Endothelial cell of umbilical vein (primary cell): ENCODE measurements around the gene CELA3A. TPM values are rescaled to one million over a fixed set of nuclear protein-coding genes. Genes with fewer than 3 reads are reported as not detected.

ENCODE experiments used
- BruUV-seq: library from RNA; stranded (reverse); fragments of 400-500 nt; replicated peaks from 2 replicates; lab custom pipeline; 2021; lab: Mats Ljungman, UMichigan
- CTCF ChIA-PET: fragments of 300-600, 350-600 bp; sonication (Branson Sonifier 250); formaldehyde crosslinking; loops from one replicate; lab custom pipeline; 2021; ENCODE audit warnings: antibody characterized with exemption, inconsistent platforms; lab: Charles Lee
- POLR2A ChIA-PET: fragments of 300-600, 350-600 bp; sonication (Branson Sonifier 250); formaldehyde crosslinking; loops from one replicate; lab custom pipeline; 2021; ENCODE audit warnings: antibody characterized with exemption, inconsistent platforms; lab: Charles Lee
- DNase-seq: peaks from one replicate; pipeline ENCODE4 v3.0.0-alpha.2; 2011; ENCODE audit warnings: low read depth, low spot score
- FAIRE-seq: peaks from 2 replicates; lab custom pipeline; 2011; peaks lifted over from hg19 to GRCh38; lab: Jason Lieb, UNC
- H2AFZ ChIP-seq: 2 replicates; pipeline ENCODE4 v1.6.0; 2012; ENCODE audit warnings: low read depth, low read length, control low read depth, inconsistent platforms
- H3K27ac ChIP-seq: 2 replicates; pipeline ENCODE4 v1.5.1; 2011; ENCODE audit warnings: low read depth, mild to moderate bottlenecking, control low read depth, low read length, moderate library complexity; ENCODE audit not compliant: insufficient read depth
- H3K27me3 ChIP-seq, 2 experiments: 2 replicates each; pipeline versions ENCODE4 v1.6.0 to v1.6.1; 2011; ENCODE audit warnings: low read length in 2 of 2, mixed read lengths in 1 of 2; ENCODE audit not compliant: control insufficient read depth in 2 of 2, insufficient read depth in 2 of 2
- H3K36me3 ChIP-seq, 2 experiments: 2 replicates in 1 of 2; 3 replicates in 1 of 2; pipeline ENCODE4 v1.5.1; 2011; ENCODE audit warnings: low read length in 2 of 2, mild to moderate bottlenecking in 1 of 2, moderate library complexity in 1 of 2; ENCODE audit not compliant: control insufficient read depth in 2 of 2, insufficient read depth in 2 of 2; ENCODE audit errors: extremely low read depth in 1 of 2
- H3K4me1 ChIP-seq: 3 replicates; pipeline ENCODE4 v1.5.1; 2011; ENCODE audit warnings: mild to moderate bottlenecking, low read length; ENCODE audit not compliant: control insufficient read depth, insufficient read depth; ENCODE audit errors: extremely low read depth
- H3K4me2 ChIP-seq: 2 replicates; pipeline ENCODE4 v1.6.1; 2011; ENCODE audit warnings: low read length, control low read depth, mixed read lengths; ENCODE audit not compliant: insufficient read depth
- H3K4me3 ChIP-seq, 3 experiments: fragments of 200-600 bp in 1 of 3; sonication (generic), shearing (Covaris generic) in 1 of 3; replicated peaks in 1 of 3; 2 replicates each; pipeline ENCODE4 v1.5.1; 2011 to 2016; ENCODE audit warnings: control low read depth in 3 of 3, low read length in 3 of 3, mild to moderate bottlenecking in 2 of 3, inconsistent platforms in 1 of 3, low read depth in 1 of 3, moderate library complexity in 1 of 3; ENCODE audit not compliant: insufficient read depth in 1 of 3
- H3K79me2 ChIP-seq: 2 replicates; pipeline ENCODE4 v1.6.0; 2012; ENCODE audit warnings: low read length, inconsistent platforms; ENCODE audit not compliant: control insufficient read depth, insufficient read depth
- H3K9ac ChIP-seq: replicated peaks from 2 replicates; pipeline ENCODE3; 2011; ENCODE audit warnings: low read length, control low read depth; ENCODE audit not compliant: insufficient read depth; ENCODE audit errors: extremely low read depth
- H3K9me1 ChIP-seq: replicated peaks from 3 replicates; pipeline ENCODE4 v1.6.0; 2011; ENCODE audit warnings: mild to moderate bottlenecking, low read length; ENCODE audit not compliant: control insufficient read depth, insufficient read depth; ENCODE audit errors: extremely low read depth
- H3K9me3 ChIP-seq: replicated peaks from 2 replicates; pipeline ENCODE4 v1.5.1; 2012; ENCODE audit warnings: low read length, inconsistent platforms; ENCODE audit not compliant: control insufficient read depth, insufficient read depth
- H4K20me1 ChIP-seq: replicated peaks from 2 replicates; pipeline ENCODE3; 2011; ENCODE audit warnings: mild to moderate bottlenecking, low read length; ENCODE audit not compliant: control insufficient read depth, insufficient read depth; ENCODE audit errors: extremely low read depth
- CTCF ChIP-seq, 2 donors: IDR thresholded peaks; 1 replicate in 1 of 2; 2 replicates in 1 of 2; pipeline ENCODE4 v1.5.1; 2011; ENCODE audit warnings: low read length in 2 of 2, mild to moderate bottlenecking in 2 of 2, moderate library complexity in 2 of 2, control low read depth in 1 of 2, inconsistent platforms in 1 of 2, low read depth in 1 of 2; ENCODE audit not compliant: insufficient read depth in 1 of 2; ENCODE audit errors: extremely low read depth in 1 of 2
- EZH2 ChIP-seq: IDR thresholded peaks from 2 replicates; pipeline ENCODE4 v1.6.1; 2012; ENCODE audit warnings: borderline replicate concordance, low read depth, mild to moderate bottlenecking, moderate library complexity, low read length, inconsistent platforms; ENCODE audit not compliant: severe bottlenecking
- FOS ChIP-seq: IDR thresholded peaks from 2 replicates; pipeline ENCODE4 v1.6.1; 2011; ENCODE audit warnings: mild to moderate bottlenecking, low read length, moderate library complexity, borderline replicate concordance; ENCODE audit not compliant: insufficient read depth
- GATA2 ChIP-seq: IDR thresholded peaks from 2 replicates; pipeline ENCODE4 v1.7.0; 2011; ENCODE audit warnings: low read depth, mild to moderate bottlenecking, moderate library complexity, mixed read lengths, low read length; ENCODE audit not compliant: insufficient read length, insufficient read depth
- JUN ChIP-seq: IDR thresholded peaks from 2 replicates; pipeline ENCODE4 v1.6.1; 2011; ENCODE audit warnings: borderline replicate concordance, low read depth; ENCODE audit not compliant: insufficient read length, insufficient read depth
- POLR2A ChIP-seq: IDR thresholded peaks from 2 replicates; pipeline ENCODE4 v1.6.1; 2012; ENCODE audit warnings: low read depth, mild to moderate bottlenecking, control low read depth, low read length
- POLR2AphosphoS5 ChIP-seq: IDR thresholded peaks from 2 replicates; pipeline ENCODE4 v1.6.1; 2012; ENCODE audit warnings: low read depth, mild to moderate bottlenecking, control low read depth, low read length, moderate library complexity; ENCODE audit not compliant: insufficient read depth
- dilution Hi-C: fragments of 300-500 bp; cut with MboI; formaldehyde crosslinking; loops from one replicate; pipeline ENCODE4 v1.15.0; 2019; ENCODE audit warnings: low sequenced_read_pairs; ENCODE audit not compliant: extremely low pct_ligation_motif_present
- intact Hi-C: fragments of 100-400 bp; cut with micrococcal nuclease; formaldehyde crosslinking; loops from one replicate; pipeline ENCODE4 v1.10.0; 2022
- polyA plus RNA-seq, 4 experiments: library from polyadenylated mRNA; depleted of rRNA in 3 of 4; stranded (reverse) in 3 of 4; unstranded in 1 of 4; fragments of >200 nt; gene quantifications; 2 replicates each; pipeline versions ENCODE4 v1.2.1 to v1.2.3, GENCODE V29; 2011 to 2012; ENCODE audit warnings: missing spikeins in 1 of 4
- total RNA-seq: library from RNA; stranded (reverse); gene quantifications from 2 replicates; pipeline ENCODE4 v1.2.3, GENCODE V29; 2021

Gene CELA3A
- total and polyA plus RNA-seq, 2 donors (not counting 3 experiments of a cell fraction or from before 2014, with no cell fraction given): not detected

GRCh38 chr1:22018583-22019559 is 17.4 kb downstream of the CELA3A start:
- H3K36me3 ChIP-seq: no peaks in the 10 kb centered on the region
- peak; percentile 78 for DNase-seq
- no peaks in the 10 kb centered on the region for H3K27me3 ChIP-seq
- no peak overlapping the region for H3K9ac ChIP-seq
- BruUV-seq: no TSS peak
- peak overlapping the region; percentile 20 for H3K4me2 ChIP-seq
- no peaks in the 10 kb centered on the region for H3K9me1 ChIP-seq
- no peaks in the 10 kb centered on the region for H3K79me2 ChIP-seq
- FAIRE-seq: peak; percentile 88
- no peaks in the 10 kb centered on the region for H3K9me3 ChIP-seq
- H2AFZ ChIP-seq: no peak overlapping the region
- intact Hi-C loops: no loop called here
- ChIA-PET CTCF (interaction anchor here (0.8 to 1.0 kb wide), 5 partner anchors 13 to 398 kb away, joined by 3 read pairs; no protein-coding TSS in a partner anchor), POLR2A (no interaction called here)
- dilution Hi-C loops: no loop called here
- H4K20me1 ChIP-seq: no peaks in the 10 kb centered on the region
- peaks cover 15% of the 10 kb centered on the region for H3K4me1 ChIP-seq
- TF ChIP-seq GATA2 (peak; percentile 9), FOS (peak; percentile 95), POLR2A (no peak), CTCF (IDR thresholded peaks at IDR 0.05; ENCODE audit: extremely low read depth in 1 of 2, insufficient read depth in 1 of 2, low read depth in 1 of 2, low read length in 2 of 2) (peak; percentile 26 to 57), EZH2 (no peak), POLR2AphosphoS5 (peak; percentile 72), JUN (peak; percentile 58)
- no peak overlapping the region for H3K4me3 ChIP-seq
- peak overlapping the region; percentile 44 for H3K27ac ChIP-seq
